Right kidney (tissue), 1 donor: ENCODE results near the gene ORAI2.
"Not testable (repeated sequence)": the region's sequence is repeated elsewhere in the genome, so short reads cannot be mapped to it uniquely, and the experiment has no call there.

Experiments used
- DNase-seq: peaks from one replicate; pipeline ENCODE4 v3.0.0-alpha.2; 2016

Gene ORAI2

GRCh38 chr7:102469351-102469971 lies 36.1 kb downstream of the ORAI2 start:
- no peak for DNase-seq

DNA sequence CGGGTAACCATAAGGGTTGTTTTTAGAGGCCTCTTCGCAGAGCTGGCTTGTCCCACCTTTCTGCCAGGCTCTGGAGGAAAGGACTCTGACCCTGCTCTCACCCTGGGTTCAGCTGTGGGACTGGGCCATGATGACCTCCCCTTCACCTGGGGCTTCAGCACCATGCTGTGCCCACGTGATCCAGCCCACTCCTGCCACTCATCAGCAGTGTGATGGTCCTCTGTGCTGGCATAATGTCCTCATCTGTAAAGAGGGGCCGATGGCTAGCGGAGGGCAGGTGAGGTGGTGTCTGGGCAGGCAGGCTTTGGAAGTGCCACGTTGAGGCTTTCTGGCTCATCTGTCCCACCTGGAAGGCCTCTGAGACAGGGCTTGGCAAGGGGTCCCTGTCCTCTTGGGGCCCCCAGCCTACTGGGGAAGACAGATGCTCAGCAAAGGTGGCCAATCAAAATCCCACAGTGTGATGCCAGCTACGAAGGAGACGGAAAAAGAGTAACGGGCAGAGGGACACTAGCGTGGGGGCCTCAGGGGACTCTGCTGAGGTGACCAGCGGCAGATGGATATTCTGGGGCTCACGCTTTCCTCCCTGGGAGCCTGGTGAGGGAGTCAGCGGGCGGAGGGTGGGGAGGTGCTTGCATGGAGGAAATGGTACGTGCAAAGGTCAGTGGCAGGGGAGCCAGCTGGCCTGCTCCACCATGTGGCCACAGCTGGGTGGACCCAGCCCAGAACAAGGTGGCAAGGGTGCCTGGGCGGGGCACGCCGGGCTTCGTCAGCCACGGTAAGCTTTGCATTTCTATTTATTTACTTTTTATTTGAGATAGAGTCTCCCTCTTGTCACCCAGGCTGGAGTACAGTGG lies 36.8 kb downstream of the ORAI2 start:
- no peak for DNase-seq

DNA sequence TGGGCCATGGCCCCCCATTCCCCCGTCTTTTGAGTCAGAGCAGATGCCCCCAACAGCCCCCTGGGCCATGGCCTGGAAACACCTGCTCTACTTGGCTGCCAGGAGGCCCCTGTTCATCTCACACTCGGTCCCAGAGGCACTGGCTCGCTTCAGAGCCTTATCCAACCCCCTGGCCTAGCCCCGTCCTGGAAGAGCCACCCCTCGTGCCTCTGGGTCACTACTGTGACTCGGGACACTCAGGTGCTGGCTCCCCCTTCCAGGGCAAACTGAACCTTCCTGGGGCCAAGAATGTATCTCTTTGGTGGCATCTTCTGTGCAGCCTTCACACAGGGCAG lies 38.4 kb downstream of the ORAI2 start:
- DNase-seq: no peak

- no peak for DNase-seq
Observed at GRCh38 chr7:102472126-102473041, 39.0 kb downstream of the ORAI2 start.

DNA sequence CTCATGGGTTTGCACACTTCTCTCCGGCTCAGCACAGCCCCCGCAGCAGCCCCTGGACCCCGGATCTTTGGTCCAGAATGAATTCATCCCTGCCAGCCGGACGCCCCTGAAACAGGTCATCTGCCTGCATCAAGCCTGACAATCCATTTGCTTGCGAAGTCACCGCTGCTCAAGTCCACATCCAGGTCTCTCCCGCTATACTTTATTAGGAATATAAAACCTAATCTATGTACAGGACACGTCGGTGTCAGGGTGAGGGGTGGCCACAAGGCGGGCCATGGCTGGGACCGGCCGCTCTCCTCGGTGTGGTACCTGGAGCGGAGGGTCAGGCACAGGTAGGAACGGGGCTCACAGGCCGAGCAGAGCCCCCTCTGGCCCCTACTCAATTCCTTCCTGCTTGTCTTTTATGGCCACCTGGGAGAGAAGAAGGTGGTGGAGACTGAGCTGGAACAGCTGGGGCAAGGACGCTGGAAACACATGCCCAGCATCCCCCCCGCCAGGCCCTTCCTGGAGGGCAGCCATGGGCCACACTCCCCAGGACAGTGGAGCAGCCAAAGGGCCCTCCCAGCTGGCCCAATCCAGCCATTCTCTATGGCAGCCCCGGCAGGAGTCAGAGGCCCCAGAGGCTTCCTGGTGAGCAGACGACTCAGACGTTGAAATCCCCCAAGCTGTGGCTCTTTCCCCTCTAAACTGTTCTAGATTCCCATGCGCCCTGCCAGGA lies 40.1 kb downstream of the ORAI2 start:
- DNase-seq: no peak

- not testable (repeated sequence) for DNase-seq
Observed at GRCh38 chr7:102474116-102474515, 40.7 kb downstream of the ORAI2 start.

DNA sequence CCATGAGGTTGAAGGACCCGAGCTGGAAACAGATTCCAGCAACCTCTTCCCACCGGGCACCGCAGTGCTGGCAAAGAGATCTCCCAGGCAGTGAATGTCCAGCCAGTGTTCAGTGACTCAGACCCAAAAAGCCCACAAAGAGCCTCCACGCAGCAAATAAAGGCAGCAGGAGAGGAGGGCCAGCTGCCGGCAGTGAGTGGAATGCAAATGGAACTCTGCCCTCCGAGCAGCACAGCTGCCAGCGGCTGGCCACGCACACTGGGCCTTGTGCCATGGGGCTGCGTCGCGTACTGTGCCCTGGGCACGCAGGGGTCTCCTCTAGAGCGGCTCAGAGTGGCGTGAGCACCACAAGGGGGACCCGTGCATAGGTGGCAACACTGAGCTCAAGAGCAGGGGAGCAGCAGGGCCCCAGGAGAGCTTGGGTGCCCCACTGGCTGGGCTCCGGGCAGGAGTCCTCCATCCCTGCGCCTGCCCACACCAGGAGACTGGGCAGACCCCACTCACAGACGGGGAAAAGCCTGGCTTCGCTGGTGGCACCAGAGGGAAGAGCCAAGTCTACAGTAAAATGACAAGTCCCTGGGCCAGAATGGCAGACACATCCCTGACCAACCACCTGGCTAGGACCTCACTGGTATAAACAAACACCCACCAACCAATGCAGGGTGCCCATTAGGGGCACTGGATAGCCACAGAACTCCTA lies 41.5 kb downstream of the ORAI2 start:
- not testable (repeated sequence) for DNase-seq

- DNase-seq: peak; percentile 74
Observed at GRCh38 chr7:102478314-102479208, 45.2 kb downstream of the ORAI2 start, which contains the start of gene POLR2J. Gene POLR2J (minus strand): TSS chr7:102478922. CDS start chr7:102478860, 62 bp downstream.

- not testable (repeated sequence) for DNase-seq
Observed at GRCh38 chr7:102479209-102479584, 45.8 kb downstream of the ORAI2 start.

- DNase-seq: not testable (repeated sequence)
Observed at GRCh38 chr7:102479982-102480637, 46.7 kb downstream of the ORAI2 start.

GRCh38 chr7:102481962-102482361 lies 48.6 kb downstream of the ORAI2 start:
- DNase-seq: not testable (repeated sequence)

DNA sequence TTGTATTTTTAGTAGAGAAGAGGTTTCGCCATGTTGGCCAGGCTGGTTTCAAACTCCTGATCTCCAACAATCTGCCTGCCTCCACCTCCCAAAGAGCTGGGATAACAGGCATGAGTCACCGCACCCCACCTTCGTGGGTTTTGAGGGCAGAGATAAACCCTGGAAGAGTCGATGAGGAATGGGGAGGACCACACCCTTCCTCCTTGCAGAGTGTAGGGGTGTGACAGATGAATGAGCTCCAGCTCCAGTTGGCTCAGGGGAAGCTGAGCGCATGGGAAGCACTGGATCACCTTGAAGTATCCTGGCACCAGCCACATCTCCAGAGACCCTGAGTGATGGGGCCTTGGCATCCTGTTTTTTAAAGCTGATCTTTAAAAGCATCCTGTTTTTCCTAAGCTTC lies 50.9 kb downstream of the ORAI2 start:
- not testable (repeated sequence) for DNase-seq

GRCh38 chr7:102490529-102491075 lies 57.2 kb downstream of the ORAI2 start:
- DNase-seq: not testable (repeated sequence)

DNA sequence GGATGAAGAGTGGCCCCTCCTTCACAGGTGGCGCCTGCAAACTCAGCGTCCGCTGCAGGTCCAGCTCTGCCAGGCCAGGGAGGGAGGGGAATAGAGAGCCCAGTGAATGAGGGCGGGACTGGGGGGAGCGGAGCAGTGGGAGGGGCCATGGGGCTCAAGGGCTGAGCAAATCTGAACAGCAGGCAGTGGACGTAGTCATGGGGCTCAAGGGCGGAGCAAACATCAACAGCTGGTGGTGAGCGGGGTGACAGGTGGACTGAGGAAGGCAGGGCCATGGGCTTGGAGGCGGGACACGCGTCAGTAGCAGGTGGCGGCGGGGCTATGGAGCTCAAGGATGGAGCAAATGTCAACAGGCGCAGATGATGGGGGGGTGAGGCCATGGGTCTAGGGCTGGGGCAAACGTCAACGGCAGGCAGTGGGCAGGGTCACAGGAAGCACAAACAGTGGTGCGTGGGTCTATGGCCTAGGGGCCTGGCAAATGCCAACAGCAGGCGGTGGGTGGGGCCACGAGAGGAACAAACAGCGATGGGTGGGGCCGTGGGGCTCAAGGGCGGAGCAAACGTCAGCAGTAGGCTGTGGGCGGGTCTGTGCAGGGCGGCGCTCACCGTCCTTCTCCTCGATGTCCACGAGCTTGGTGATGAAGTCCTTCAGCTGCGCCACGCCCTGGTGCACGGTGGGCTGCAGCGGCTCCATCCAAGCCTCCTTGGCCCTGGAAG lies 60.0 kb downstream of the ORAI2 start:
- not testable (repeated sequence) for DNase-seq

DNA sequence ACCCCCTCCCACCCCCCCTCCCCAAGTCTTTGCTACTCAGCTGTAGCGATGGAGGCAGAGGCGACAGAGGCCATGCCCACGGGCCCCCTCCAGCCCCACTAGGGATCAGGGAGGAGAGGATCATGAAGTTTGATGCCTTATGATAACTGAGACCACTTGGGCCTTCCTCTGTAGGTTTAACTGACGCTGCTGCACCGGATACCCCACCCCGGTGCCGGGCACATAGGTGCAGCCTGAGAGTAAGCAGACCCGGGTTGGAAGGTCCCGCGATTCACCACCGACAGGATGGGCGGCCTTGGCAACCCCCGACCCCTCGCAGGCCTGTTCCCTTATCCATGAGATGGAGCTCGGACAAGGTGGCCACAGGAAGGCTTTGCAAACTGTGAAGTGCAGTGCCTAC lies 60.7 kb downstream of the ORAI2 start:
- DNase-seq: not testable (repeated sequence)

- DNase-seq: not testable (repeated sequence)
Observed at GRCh38 chr7:102494473-102495149, 61.2 kb downstream of the ORAI2 start.

- DNase-seq: not testable (repeated sequence)
Observed at GRCh38 chr7:102496861-102497260, 63.5 kb downstream of the ORAI2 start.

DNA sequence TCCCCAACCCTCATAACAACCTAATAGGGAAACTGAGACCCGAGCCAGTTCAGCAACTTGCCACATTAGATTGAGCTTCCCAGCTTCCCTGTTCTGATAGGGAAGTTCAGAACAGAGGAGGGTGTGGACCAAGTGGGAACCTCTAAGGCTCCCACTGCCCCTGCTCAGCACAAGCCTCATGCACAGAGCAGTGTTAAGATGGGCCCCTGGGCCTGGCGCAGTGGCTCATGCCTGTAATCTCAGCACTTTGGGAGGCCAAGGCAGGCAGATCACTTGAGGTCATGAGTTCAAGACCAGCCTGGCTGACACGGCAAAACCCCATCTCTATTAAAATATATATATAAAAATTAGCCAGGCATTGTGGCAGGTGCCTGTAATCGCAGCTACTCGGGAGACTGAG lies 63.9 kb downstream of the ORAI2 start:
- DNase-seq: not testable (repeated sequence)
